ENCODE results near the gene DNAH17.

- TF ChIP-seq EGR1 (IDR thresholded peaks at IDR 0.05; ENCODE audit: borderline replicate concordance, low read depth, low read length): no peak
- TF ChIP-seq, protein P1, sequence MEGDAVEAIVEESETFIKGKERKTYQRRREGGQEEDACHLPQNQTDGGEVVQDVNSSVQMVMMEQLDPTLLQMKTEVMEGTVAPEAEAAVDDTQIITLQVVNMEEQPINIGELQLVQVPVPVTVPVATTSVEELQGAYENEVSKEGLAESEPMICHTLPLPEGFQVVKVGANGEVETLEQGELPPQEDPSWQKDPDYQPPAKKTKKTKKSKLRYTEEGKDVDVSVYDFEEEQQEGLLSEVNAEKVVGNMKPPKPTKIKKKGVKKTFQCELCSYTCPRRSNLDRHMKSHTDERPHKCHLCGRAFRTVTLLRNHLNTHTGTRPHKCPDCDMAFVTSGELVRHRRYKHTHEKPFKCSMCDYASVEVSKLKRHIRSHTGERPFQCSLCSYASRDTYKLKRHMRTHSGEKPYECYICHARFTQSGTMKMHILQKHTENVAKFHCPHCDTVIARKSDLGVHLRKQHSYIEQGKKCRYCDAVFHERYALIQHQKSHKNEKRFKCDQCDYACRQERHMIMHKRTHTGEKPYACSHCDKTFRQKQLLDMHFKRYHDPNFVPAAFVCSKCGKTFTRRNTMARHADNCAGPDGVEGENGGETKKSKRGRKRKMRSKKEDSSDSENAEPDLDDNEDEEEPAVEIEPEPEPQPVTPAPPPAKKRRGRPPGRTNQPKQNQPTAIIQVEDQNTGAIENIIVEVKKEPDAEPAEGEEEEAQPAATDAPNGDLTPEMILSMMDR (IDR thresholded peaks at IDR 0.05; ENCODE audit: control extremely low read depth in 1 of 3, insufficient read depth in 1 of 3, low read depth in 1 of 3, low read length in 3 of 3): no peak
- no peak for TF ChIP-seq POLR2A (IDR thresholded peaks at IDR 0.05; ENCODE audit: control extremely low read depth in 1 of 2, low read depth in 2 of 2, low read length in 2 of 2)
- no peak for TF ChIP-seq EP300 (IDR thresholded peaks at IDR 0.05; ENCODE audit: borderline replicate concordance in 1 of 2, low read depth in 2 of 2, low read length in 2 of 2)
- TF ChIP-seq USF2 (IDR thresholded peaks at IDR 0.05; ENCODE audit: low read length): no peak
- TF ChIP-seq YY1 (IDR thresholded peaks at IDR 0.05; ENCODE audit: low read depth, low read length): no peak
- TF ChIP-seq POU5F1 (IDR thresholded peaks at IDR 0.05; ENCODE audit: low read depth, low read length): no peak
- TF ChIP-seq SAP30 (IDR thresholded peaks at IDR 0.05; ENCODE audit: insufficient read depth, insufficient replicate concordance, low read length): no peak
- no peak for TF ChIP-seq EZH2 (IDR thresholded peaks at IDR 0.05; ENCODE audit: low read depth, low read length, severe bottlenecking)
- no peak for TF ChIP-seq TAF1 (IDR thresholded peaks at IDR 0.05; ENCODE audit: low read depth, low read length)
Measured at GRCh38 chr17:78528541-78528940, 48.7 kb downstream of the DNAH17 start.
